Measurements from ENCODE around the gene GBP1.
"Not testable (repeated sequence)": the region's sequence is repeated elsewhere in the genome, so short reads cannot be mapped to it uniquely, and the experiment has no call there.

Gene GBP1

DNA sequence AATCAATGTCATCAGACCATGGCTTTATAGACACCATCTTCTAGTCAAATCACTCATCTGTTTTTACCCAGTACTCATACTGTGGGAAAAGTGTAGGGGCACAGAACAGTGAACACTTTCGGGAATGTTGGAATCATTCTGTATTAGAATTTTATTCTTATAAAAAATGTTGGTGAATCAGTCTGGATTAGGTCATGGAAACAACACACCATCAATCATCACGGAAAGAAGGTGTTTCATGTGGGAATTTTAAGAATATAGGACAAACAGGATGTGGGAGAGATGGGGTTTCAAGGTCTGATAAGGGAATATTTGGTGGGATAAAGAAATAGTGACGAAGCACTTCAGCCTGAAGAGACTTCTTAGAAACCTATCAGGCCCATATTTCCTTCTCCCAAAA, 17.3 kb downstream of the GBP1 start:
- Histone ChIP-seq H3K27ac (ENCODE audit: poor library complexity, severe bottlenecking) (no peak overlapping the region), H3K27me3 (ENCODE audit: insufficient read depth, poor library complexity, severe bottlenecking) (no peaks in the 10 kb centered on the region), H3K4me3 (ENCODE audit: severe bottlenecking) (no peak overlapping the region), H3K4me1 (ENCODE audit: insufficient read depth, poor library complexity, severe bottlenecking) (no peaks in the 10 kb centered on the region), H3K36me3 (ENCODE audit: low read depth) (no peaks in the 10 kb centered on the region), H3K9me3 (ENCODE audit: severe bottlenecking) (no peaks in the 10 kb centered on the region)
- no peak for DNase-seq (ENCODE audit: low spot score)
- TF ChIP-seq, protein P1, sequence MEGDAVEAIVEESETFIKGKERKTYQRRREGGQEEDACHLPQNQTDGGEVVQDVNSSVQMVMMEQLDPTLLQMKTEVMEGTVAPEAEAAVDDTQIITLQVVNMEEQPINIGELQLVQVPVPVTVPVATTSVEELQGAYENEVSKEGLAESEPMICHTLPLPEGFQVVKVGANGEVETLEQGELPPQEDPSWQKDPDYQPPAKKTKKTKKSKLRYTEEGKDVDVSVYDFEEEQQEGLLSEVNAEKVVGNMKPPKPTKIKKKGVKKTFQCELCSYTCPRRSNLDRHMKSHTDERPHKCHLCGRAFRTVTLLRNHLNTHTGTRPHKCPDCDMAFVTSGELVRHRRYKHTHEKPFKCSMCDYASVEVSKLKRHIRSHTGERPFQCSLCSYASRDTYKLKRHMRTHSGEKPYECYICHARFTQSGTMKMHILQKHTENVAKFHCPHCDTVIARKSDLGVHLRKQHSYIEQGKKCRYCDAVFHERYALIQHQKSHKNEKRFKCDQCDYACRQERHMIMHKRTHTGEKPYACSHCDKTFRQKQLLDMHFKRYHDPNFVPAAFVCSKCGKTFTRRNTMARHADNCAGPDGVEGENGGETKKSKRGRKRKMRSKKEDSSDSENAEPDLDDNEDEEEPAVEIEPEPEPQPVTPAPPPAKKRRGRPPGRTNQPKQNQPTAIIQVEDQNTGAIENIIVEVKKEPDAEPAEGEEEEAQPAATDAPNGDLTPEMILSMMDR (IDR thresholded peaks at IDR 0.05; ENCODE audit: poor library complexity, severe bottlenecking): no peak
- ATAC-seq (ENCODE audit: low read depth): peak; percentile 69

GRCh38 chr1:89046318-89047183, 18.5 kb downstream of the GBP1 start:
- H3K4me3 ChIP-seq (ENCODE audit: severe bottlenecking); ATAC-seq (ENCODE audit: low read depth); H3K27me3 ChIP-seq (ENCODE audit: insufficient read depth, poor library complexity, severe bottlenecking); H3K9me3 ChIP-seq (ENCODE audit: severe bottlenecking); H3K27ac ChIP-seq (ENCODE audit: poor library complexity, severe bottlenecking); H3K4me1 ChIP-seq (ENCODE audit: insufficient read depth, poor library complexity, severe bottlenecking); DNase-seq (ENCODE audit: low spot score); H3K36me3 ChIP-seq (ENCODE audit: low read depth): not testable (repeated sequence)

GRCh38 chr1:89044970-89045721, 19.9 kb downstream of the GBP1 start:
- Histone ChIP-seq H3K27ac (ENCODE audit: poor library complexity, severe bottlenecking) (no peak overlapping the region), H3K36me3 (ENCODE audit: low read depth) (no peaks in the 10 kb centered on the region), H3K9me3 (ENCODE audit: severe bottlenecking) (no peaks in the 10 kb centered on the region), H3K4me1 (ENCODE audit: insufficient read depth, poor library complexity, severe bottlenecking) (peaks cover 14% of the 10 kb centered on the region), H3K4me3 (ENCODE audit: severe bottlenecking) (no peak overlapping the region), H3K27me3 (ENCODE audit: insufficient read depth, poor library complexity, severe bottlenecking) (no peaks in the 10 kb centered on the region)
- ATAC-seq (ENCODE audit: low read depth) (no peak), DNase-seq (ENCODE audit: low spot score) (no peak)
- TF ChIP-seq, protein P1 (IDR thresholded peaks at IDR 0.05; ENCODE audit: poor library complexity, severe bottlenecking): no peak

GRCh38 chr1:89043940-89044339, 21.1 kb downstream of the GBP1 start:
- TF ChIP-seq, protein P1 (IDR thresholded peaks at IDR 0.05; ENCODE audit: poor library complexity, severe bottlenecking): no peak

GRCh38 chr1:89042491-89042890, 22.5 kb downstream of the GBP1 start:
- Histone ChIP-seq H3K36me3 (ENCODE audit: low read depth) (no peaks in the 10 kb centered on the region), H3K27me3 (ENCODE audit: insufficient read depth, poor library complexity, severe bottlenecking) (no peaks in the 10 kb centered on the region), H3K4me1 (ENCODE audit: insufficient read depth, poor library complexity, severe bottlenecking) (peaks cover 14% of the 10 kb centered on the region), H3K4me3 (ENCODE audit: severe bottlenecking) (no peak overlapping the region), H3K9me3 (ENCODE audit: severe bottlenecking) (no peaks in the 10 kb centered on the region), H3K27ac (ENCODE audit: poor library complexity, severe bottlenecking) (no peak overlapping the region)
- ATAC-seq (ENCODE audit: low read depth): no peak
- TF ChIP-seq, protein P1 (IDR thresholded peaks at IDR 0.05; ENCODE audit: poor library complexity, severe bottlenecking): no peak
- no peak for DNase-seq (ENCODE audit: low spot score)

More at GRCh38 chr1:89043940-89044339, 21.1 kb downstream of the GBP1 start:
- no peak for ATAC-seq (ENCODE audit: low read depth)
- DNase-seq (ENCODE audit: low spot score): no peak
- no peaks in the 10 kb centered on the region for H3K9me3 ChIP-seq (ENCODE audit: severe bottlenecking)
- H3K36me3 ChIP-seq (ENCODE audit: low read depth): no peaks in the 10 kb centered on the region
- no peak overlapping the region for H3K4me3 ChIP-seq (ENCODE audit: severe bottlenecking)
- no peak overlapping the region for H3K27ac ChIP-seq (ENCODE audit: poor library complexity, severe bottlenecking)
- peaks cover 14% of the 10 kb centered on the region for H3K4me1 ChIP-seq (ENCODE audit: insufficient read depth, poor library complexity, severe bottlenecking)
- no peaks in the 10 kb centered on the region for H3K27me3 ChIP-seq (ENCODE audit: insufficient read depth, poor library complexity, severe bottlenecking)

Data from RWPE2 (cell line).